KMS-11 (cell line): ENCODE measurements around the gene MBNL3.

Experiments used
- H2AFZ ChIP-seq: fragments of 200-600 bp; sonication (generic); 2 replicates; pipeline ENCODE4 v1.6.1; 2016; ENCODE audit warnings: antibody characterized with exemption, mixed run types, low read depth
- H3K27ac ChIP-seq: fragments of 200-600 bp; sonication (generic); 2 replicates; pipeline ENCODE4 v1.6.1; 2016; ENCODE audit warnings: mild to moderate bottlenecking, mixed run types
- H3K27me3 ChIP-seq: fragments of 200-600 bp; sonication (generic); 2 replicates; pipeline ENCODE4 v1.6.1; 2017; ENCODE audit warnings: mild to moderate bottlenecking, low read depth, mixed run types, moderate library complexity; ENCODE audit not compliant: insufficient read depth
- H3K36me3 ChIP-seq: fragments of 200-600 bp; sonication (generic); 2 replicates; pipeline ENCODE4 v1.6.1; 2017; ENCODE audit warnings: mild to moderate bottlenecking, mixed run types; ENCODE audit not compliant: insufficient read depth
- H3K4me1 ChIP-seq: fragments of 200-600 bp; sonication (generic); 2 replicates; pipeline ENCODE4 v1.6.1; 2016; ENCODE audit warnings: mild to moderate bottlenecking, low read depth, mixed run types; ENCODE audit not compliant: poor library complexity, severe bottlenecking
- H3K4me2 ChIP-seq: fragments of 200-600 bp; sonication (generic); 2 replicates; pipeline ENCODE4 v1.7.0; 2016; ENCODE audit warnings: mild to moderate bottlenecking, mixed run types
- H3K4me3 ChIP-seq: fragments of 200-600 bp; sonication (generic); IDR thresholded peaks from 2 replicates; pipeline ENCODE4 v1.6.1; 2017; ENCODE audit warnings: low read depth, low read length, mixed read lengths; ENCODE audit not compliant: insufficient read depth
- H3K79me2 ChIP-seq: fragments of 200-600 bp; sonication (generic); 2 replicates; pipeline ENCODE4 v1.6.1; 2016; ENCODE audit warnings: low read depth, mixed run types; ENCODE audit not compliant: insufficient read depth
- H3K9ac ChIP-seq: fragments of 200-600 bp; sonication (generic); 2 replicates; pipeline ENCODE4 v1.6.1; 2016; ENCODE audit warnings: mild to moderate bottlenecking, mixed run types
- H4K20me1 ChIP-seq: fragments of 200-600 bp; sonication (generic); 2 replicates; pipeline ENCODE4 v1.6.1; 2016; ENCODE audit warnings: mild to moderate bottlenecking, mixed run types; ENCODE audit not compliant: insufficient read depth
- TF ChIP-seq, protein P1 (sequence below): fragments of 200-600 bp; sonication (generic); conservative IDR thresholded peaks from 2 replicates; pipeline ENCODE4 v1.6.1; 2017; ENCODE audit warnings: low read depth, mild to moderate bottlenecking, antibody characterized with exemption, low read length, moderate library complexity, mixed read lengths

The MBNL3 gene

DNA sequence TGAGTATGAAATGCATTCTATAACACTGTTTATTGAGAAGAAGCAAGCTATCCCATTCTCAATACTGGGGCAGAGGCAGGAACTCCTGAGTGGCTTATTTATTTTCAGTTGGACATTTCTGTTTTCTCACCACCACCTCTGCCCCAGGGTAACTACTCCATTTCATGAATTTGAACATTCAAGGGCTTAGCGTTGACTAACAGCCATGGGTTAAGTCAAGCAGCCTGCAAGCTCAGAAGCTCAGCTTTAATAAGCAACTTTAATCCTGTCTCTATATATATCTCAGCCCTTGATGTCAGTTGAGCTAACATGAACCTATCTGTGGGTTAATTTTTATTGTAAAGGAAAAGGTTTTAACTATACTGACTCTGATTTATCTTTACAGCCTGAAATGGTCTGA lies 93.8 kb downstream of the MBNL3 start:
- H3K27me3 ChIP-seq, result no peaks in the 10 kb centered on the region
- no peak overlapping the region for H2AFZ ChIP-seq
- H4K20me1 ChIP-seq, result no peaks in the 10 kb centered on the region
- no peak overlapping the region for H3K9ac ChIP-seq
- no peak overlapping the region for H3K4me3 ChIP-seq
- no peaks in the 10 kb centered on the region for H3K4me1 ChIP-seq
- H3K36me3 ChIP-seq, result no peaks in the 10 kb centered on the region
- no peak overlapping the region for H3K27ac ChIP-seq
- no peaks in the 10 kb centered on the region for H3K79me2 ChIP-seq
- H3K4me2 ChIP-seq, result no peak overlapping the region
- TF ChIP-seq, protein P1, sequence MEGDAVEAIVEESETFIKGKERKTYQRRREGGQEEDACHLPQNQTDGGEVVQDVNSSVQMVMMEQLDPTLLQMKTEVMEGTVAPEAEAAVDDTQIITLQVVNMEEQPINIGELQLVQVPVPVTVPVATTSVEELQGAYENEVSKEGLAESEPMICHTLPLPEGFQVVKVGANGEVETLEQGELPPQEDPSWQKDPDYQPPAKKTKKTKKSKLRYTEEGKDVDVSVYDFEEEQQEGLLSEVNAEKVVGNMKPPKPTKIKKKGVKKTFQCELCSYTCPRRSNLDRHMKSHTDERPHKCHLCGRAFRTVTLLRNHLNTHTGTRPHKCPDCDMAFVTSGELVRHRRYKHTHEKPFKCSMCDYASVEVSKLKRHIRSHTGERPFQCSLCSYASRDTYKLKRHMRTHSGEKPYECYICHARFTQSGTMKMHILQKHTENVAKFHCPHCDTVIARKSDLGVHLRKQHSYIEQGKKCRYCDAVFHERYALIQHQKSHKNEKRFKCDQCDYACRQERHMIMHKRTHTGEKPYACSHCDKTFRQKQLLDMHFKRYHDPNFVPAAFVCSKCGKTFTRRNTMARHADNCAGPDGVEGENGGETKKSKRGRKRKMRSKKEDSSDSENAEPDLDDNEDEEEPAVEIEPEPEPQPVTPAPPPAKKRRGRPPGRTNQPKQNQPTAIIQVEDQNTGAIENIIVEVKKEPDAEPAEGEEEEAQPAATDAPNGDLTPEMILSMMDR, result no peak

DNA sequence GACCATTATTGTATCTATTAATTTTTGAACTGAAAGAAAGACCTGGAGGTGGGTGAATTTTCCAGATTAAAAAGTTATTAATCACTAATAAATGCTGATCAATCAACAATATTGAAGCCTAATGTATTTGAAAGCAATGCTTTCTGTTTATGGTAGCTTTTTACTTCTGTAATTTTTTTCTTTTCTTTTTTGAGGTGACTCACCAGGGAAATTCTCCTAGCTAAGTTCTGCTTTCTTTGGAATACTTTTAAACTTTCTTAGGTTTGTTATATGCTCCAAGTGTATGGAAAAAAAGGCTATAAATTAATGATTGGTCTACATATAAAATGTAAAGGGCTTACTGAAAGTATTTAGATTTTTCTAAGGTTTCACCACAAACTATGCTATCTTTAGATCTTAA lies 94.2 kb downstream of the MBNL3 start:
- Histone ChIP-seq H4K20me1 (no peaks in the 10 kb centered on the region), H3K4me1 (no peaks in the 10 kb centered on the region), H2AFZ (no peak overlapping the region), H3K4me3 (no peak overlapping the region), H3K79me2 (no peaks in the 10 kb centered on the region), H3K36me3 (no peaks in the 10 kb centered on the region), H3K27me3 (no peaks in the 10 kb centered on the region), H3K4me2 (no peak overlapping the region), H3K9ac (no peak overlapping the region), H3K27ac (no peak overlapping the region)
- TF ChIP-seq, protein P1, result no peak

DNA sequence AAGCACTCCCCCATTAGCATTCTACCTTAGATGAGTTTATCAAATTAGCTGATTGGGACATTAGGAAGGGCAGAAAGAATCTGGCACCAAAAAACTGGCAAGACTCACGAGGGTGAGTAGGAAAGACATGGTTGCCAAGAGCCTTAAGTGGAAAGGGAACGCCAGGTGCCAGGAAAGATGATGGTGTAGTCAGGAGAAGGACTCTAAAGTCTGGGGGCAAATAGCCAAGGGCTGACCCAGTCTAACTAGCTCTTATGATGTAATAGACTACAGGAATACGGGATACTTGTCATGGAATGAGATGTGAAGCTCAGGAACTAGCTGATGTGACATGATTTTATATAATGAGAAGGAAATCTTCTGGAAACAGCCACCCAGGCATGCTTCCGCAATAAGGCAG lies 94.8 kb downstream of the MBNL3 start:
- H3K27me3 ChIP-seq, result no peaks in the 10 kb centered on the region
- H3K4me1 ChIP-seq, result no peaks in the 10 kb centered on the region
- H3K79me2 ChIP-seq, result no peaks in the 10 kb centered on the region
- H3K27ac ChIP-seq, result no peak overlapping the region
- H3K9ac ChIP-seq, result no peak overlapping the region
- H3K4me3 ChIP-seq, result no peak overlapping the region
- no peak overlapping the region for H3K4me2 ChIP-seq
- H3K36me3 ChIP-seq, result no peaks in the 10 kb centered on the region
- TF ChIP-seq, protein P1, result no peak
- H2AFZ ChIP-seq, result no peak overlapping the region
- no peaks in the 10 kb centered on the region for H4K20me1 ChIP-seq

DNA sequence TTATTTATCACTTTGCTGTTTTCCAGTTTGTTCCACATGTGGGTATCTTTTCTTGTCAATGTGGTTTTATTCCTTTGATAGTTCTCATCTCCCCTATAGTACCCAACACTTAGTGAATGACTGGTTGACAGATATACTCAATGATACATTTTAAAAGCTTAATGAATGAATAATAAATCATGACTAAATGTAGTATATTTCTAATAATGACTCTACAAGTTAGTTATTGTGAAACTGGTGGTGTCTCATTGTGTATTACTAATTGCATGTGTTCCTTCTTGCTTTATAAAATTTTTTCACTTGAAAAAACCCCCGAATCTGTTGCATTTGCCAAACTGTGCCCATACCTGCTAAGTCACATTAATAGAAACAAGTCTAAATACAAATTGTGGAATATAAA lies 95.4 kb downstream of the MBNL3 start:
- TF ChIP-seq, protein P1, result no peak
- no peaks in the 10 kb centered on the region for H3K4me1 ChIP-seq

DNA sequence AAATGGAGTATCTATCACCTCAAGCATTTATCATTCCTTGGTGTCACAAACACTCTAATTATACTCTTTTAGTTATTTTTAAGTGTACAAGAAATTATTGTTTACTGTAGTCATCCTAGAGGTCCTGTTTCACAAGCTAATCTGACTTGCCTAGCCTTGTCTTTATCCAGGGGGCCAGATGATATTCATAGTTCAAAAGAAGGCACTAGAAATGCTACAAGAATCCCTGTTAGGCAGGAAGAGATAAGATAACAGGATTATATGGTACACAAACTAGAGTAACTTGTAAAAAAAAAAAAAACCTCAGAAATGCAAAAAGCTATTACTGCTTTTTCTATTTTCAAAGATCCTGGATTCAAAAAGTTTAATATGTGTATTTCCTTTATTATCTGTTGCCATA lies 95.8 kb downstream of the MBNL3 start:
- no peaks in the 10 kb centered on the region for H3K36me3 ChIP-seq
- H4K20me1 ChIP-seq, result no peaks in the 10 kb centered on the region
- no peak overlapping the region for H2AFZ ChIP-seq
- TF ChIP-seq, protein P1, result no peak
- H3K9ac ChIP-seq, result no peak overlapping the region
- H3K79me2 ChIP-seq, result no peaks in the 10 kb centered on the region
- no peaks in the 10 kb centered on the region for H3K4me1 ChIP-seq
- no peaks in the 10 kb centered on the region for H3K27me3 ChIP-seq
- no peak overlapping the region for H3K4me3 ChIP-seq
- no peak overlapping the region for H3K4me2 ChIP-seq
- no peak overlapping the region for H3K27ac ChIP-seq

More for the DNA sequence above, 95.4 kb downstream of the MBNL3 start:
- no peaks in the 10 kb centered on the region for H3K36me3 ChIP-seq
- H4K20me1 ChIP-seq, result no peaks in the 10 kb centered on the region
- H2AFZ ChIP-seq, result no peak overlapping the region
- no peak overlapping the region for H3K27ac ChIP-seq
- H3K27me3 ChIP-seq, result no peaks in the 10 kb centered on the region
- no peaks in the 10 kb centered on the region for H3K79me2 ChIP-seq
- no peak overlapping the region for H3K4me3 ChIP-seq
- no peak overlapping the region for H3K9ac ChIP-seq
- no peak overlapping the region for H3K4me2 ChIP-seq
